Activated CD4-positive, alpha-beta T cell treated with anti-CD3 and anti-CD28 coated beads, Interleukin-2, amount 10 ng/mL, durations not matched to agents 24 days and 14 days (primary cell): ENCODE results near the gene PHKA2. TPM values are rescaled to one million over a fixed set of nuclear protein-coding genes. Genes with fewer than 3 reads are reported as not detected.
"Not testable (repeated sequence)": the region's sequence is repeated elsewhere in the genome, so short reads cannot be mapped to it uniquely, and the experiment has no call there.

Source experiments
- DNase-seq: peaks from one replicate; pipeline ENCODE4 v3.0.0; 2022
- H3K27ac Mint-ChIP-seq: one replicate; pipeline ENCODE4 v1.8.0; 2022; ENCODE audit warnings: mild to moderate bottlenecking, mixed read lengths
- H3K27me3 Mint-ChIP-seq: one replicate; pipeline ENCODE4 v1.8.0; 2022; ENCODE audit warnings: mixed read lengths
- H3K36me3 Mint-ChIP-seq: one replicate; pipeline ENCODE4 v1.8.0; 2022; ENCODE audit warnings: low read depth, mild to moderate bottlenecking, mixed read lengths
- H3K4me1 Mint-ChIP-seq: one replicate; pipeline ENCODE4 v1.8.0; 2021; ENCODE audit warnings: mixed read lengths
- H3K4me3 Mint-ChIP-seq: one replicate; pipeline ENCODE4 v1.8.0; 2022; ENCODE audit warnings: mild to moderate bottlenecking, moderate library complexity, mixed read lengths
- H3K9me3 Mint-ChIP-seq: one replicate; pipeline ENCODE4 v1.8.0; 2021; ENCODE audit warnings: mixed read lengths
- intact Hi-C: fragments of 100-400 bp; cut with micrococcal nuclease; formaldehyde crosslinking; loops from one replicate; pipeline ENCODE4 v1.15.1; 2023
- total RNA-seq: library from RNA; stranded (reverse); gene quantifications from 2 replicates; pipeline ENCODE4 v1.2.3, GENCODE V29; 2022

The PHKA2 gene
- total RNA-seq, 1 donor from 2014 or later: 23.7 TPM

GRCh38 chrX:18873189-18873791, 110.6 kb downstream of the PHKA2 start:
- Mint-ChIP-seq H3K27ac (no peak overlapping the region), H3K36me3 (no peaks in the 10 kb centered on the region), H3K9me3 (no peaks in the 10 kb centered on the region), H3K27me3 (no peaks in the 10 kb centered on the region), H3K4me3 (no peak overlapping the region), H3K4me1 (peaks cover 6% of the 10 kb centered on the region)
- no peak for DNase-seq
- intact Hi-C loops: no loop called here

DNA sequence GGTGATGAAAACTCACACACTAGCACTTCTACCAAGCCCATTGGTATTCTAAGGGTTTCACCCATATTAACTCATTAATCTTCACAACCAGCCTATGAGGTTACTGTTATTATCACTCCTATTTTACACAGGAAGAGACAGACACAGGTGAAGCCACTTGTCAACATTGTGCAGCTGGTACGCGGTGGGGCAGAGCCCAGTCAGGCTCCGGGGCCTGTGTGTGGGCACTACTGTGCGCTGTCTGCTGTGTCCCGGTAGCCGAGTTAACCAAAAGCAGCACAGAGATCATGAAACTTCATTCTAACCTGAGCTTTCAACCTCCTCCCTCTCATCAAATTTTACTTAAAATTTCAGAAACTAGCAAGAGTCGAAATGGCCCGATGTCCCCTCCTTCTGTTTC, 111.3 kb downstream of the PHKA2 start:
- H3K4me3 Mint-ChIP-seq: no peak overlapping the region
- H3K9me3 Mint-ChIP-seq: no peaks in the 10 kb centered on the region
- no peaks in the 10 kb centered on the region for H3K27me3 Mint-ChIP-seq
- intact Hi-C loops: no loop called here
- H3K36me3 Mint-ChIP-seq: no peaks in the 10 kb centered on the region
- peaks cover 6% of the 10 kb centered on the region for H3K4me1 Mint-ChIP-seq
- H3K27ac Mint-ChIP-seq: no peak overlapping the region
- no peak for DNase-seq

DNA sequence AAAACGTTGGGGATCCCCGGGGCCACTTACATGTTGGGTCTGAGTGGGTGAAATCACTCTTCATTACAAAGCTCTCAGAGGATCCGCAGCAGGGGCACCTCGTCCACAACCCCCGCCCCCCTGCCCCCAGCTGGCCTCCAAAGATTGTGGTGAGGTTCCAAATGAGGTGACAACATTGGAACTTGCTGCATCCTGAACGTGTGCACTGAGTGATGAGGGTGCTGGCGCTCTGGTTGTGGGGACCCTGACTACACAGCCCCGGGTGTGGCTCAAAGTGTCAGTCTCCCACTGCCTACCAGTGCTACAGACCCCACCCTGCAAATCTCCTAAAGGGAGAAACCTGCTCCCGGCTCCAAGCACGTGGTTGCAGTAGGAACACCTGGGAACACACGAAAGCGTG, 111.9 kb downstream of the PHKA2 start:
- Mint-ChIP-seq H3K9me3 (no peaks in the 10 kb centered on the region), H3K36me3 (no peaks in the 10 kb centered on the region), H3K4me1 (peaks cover 6% of the 10 kb centered on the region), H3K4me3 (no peak overlapping the region), H3K27me3 (no peaks in the 10 kb centered on the region), H3K27ac (no peak overlapping the region)
- DNase-seq: no peak
- intact Hi-C loops: no loop called here

- DNase-seq: no peak
- no peak overlapping the region for H3K4me3 Mint-ChIP-seq
- no peaks in the 10 kb centered on the region for H3K27me3 Mint-ChIP-seq
- peaks cover 6% of the 10 kb centered on the region for H3K4me1 Mint-ChIP-seq
- no peaks in the 10 kb centered on the region for H3K9me3 Mint-ChIP-seq
- H3K27ac Mint-ChIP-seq: no peak overlapping the region
- no peaks in the 10 kb centered on the region for H3K36me3 Mint-ChIP-seq
- intact Hi-C loops: no loop called here
Observed at GRCh38 chrX:18871161-18871890, 112.6 kb downstream of the PHKA2 start.

DNA sequence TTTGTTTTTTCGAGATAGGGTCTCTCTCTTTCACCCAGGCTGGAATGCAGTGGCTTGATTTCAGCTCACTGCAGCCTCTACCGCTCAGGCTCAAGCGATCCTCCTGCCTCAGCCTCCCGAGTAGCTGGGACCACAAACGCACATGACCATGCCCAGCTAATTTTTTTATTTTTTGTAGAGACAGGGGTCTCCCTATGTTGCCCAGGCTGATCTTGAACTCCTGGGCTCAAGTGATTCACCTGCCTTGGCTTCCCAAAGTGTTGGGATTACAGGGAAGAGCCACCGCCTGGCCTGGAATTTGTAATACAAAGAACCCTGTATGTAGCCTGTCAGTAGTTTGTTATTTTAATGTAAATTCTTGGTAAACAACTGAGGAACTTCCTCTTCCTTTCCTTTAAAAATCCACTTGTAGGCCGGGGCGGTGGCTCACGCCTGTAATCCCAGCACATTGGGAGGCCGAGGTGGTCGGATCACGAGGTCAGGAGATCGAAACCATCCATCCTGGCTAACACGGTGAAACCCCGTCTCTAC, 119.5 kb downstream of the PHKA2 start:
- no peak for DNase-seq
- no peaks in the 10 kb centered on the region for H3K27me3 Mint-ChIP-seq
- intact Hi-C loops: no loop called here
- H3K9me3 Mint-ChIP-seq: no peaks in the 10 kb centered on the region
- no peaks in the 10 kb centered on the region for H3K4me1 Mint-ChIP-seq
- no peak overlapping the region for H3K27ac Mint-ChIP-seq
- H3K36me3 Mint-ChIP-seq: no peaks in the 10 kb centered on the region
- no peak overlapping the region for H3K4me3 Mint-ChIP-seq

- H3K27me3 Mint-ChIP-seq: no peaks in the 10 kb centered on the region
- no peaks in the 10 kb centered on the region for H3K36me3 Mint-ChIP-seq
- H3K9me3 Mint-ChIP-seq: no peaks in the 10 kb centered on the region
- DNase-seq: no peak
- no peak overlapping the region for H3K4me3 Mint-ChIP-seq
- peaks cover under 1% of the 10 kb centered on the region for H3K4me1 Mint-ChIP-seq
- intact Hi-C loops: no loop called here
- no peak overlapping the region for H3K27ac Mint-ChIP-seq
Observed at GRCh38 chrX:18861511-18861910, 122.4 kb downstream of the PHKA2 start.

DNA sequence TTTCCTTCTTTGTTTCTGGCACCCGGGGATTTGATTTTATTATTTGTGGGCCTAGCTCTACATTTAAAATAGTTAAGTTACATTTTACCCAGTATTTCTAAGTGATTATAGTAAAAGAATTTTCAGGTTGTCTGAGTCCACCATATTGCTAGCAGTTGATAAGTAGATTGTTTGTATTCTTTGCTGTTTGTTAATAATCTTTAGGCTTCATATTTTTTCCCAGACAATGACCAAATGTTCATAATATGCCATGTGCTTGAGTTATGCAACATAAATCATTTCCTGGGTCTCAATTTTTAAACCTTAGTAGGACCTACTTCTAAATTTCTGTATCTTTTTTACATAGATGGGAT, 127.3 kb downstream of the PHKA2 start:
- Mint-ChIP-seq H3K9me3 (peaks cover 4% of the 10 kb centered on the region), H3K4me1 (peaks cover 5% of the 10 kb centered on the region), H3K27me3 (no peaks in the 10 kb centered on the region), H3K36me3 (no peaks in the 10 kb centered on the region), H3K4me3 (no peak overlapping the region), H3K27ac (no peak overlapping the region)
- DNase-seq: no peak
- intact Hi-C loops: no loop called here

GRCh38 chrX:18855919-18856644, 127.8 kb downstream of the PHKA2 start:
- intact Hi-C loops: no loop called here
- Mint-ChIP-seq H3K27ac (no peak overlapping the region), H3K27me3 (no peaks in the 10 kb centered on the region), H3K4me3 (no peak overlapping the region), H3K9me3 (peaks cover 4% of the 10 kb centered on the region), H3K36me3 (no peaks in the 10 kb centered on the region), H3K4me1 (peaks cover 5% of the 10 kb centered on the region)
- no peak for DNase-seq

DNA sequence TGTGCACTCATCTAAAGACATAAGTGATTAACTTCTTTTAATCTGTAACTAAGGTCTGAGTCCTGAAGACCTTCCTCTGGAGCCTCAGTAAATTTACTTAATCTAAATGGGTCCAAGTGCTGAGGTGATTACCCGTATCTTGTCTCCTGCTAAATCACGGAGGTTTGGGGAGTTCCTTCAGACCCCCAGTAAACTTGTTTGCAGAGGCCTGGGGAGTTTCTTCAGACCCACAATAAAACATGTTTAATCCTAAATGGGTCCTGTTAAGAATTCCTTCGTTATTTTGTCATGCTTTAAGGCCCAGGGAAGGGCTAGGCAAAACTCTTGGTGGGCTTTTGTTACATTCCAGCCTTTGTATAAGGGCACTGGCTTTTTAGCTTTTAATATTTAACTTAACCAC, 136.0 kb downstream of the PHKA2 start:
- H3K27ac Mint-ChIP-seq, intact Hi-C loops, H3K27me3 Mint-ChIP-seq, H3K4me1 Mint-ChIP-seq, H3K9me3 Mint-ChIP-seq, DNase-seq, H3K4me3 Mint-ChIP-seq, H3K36me3 Mint-ChIP-seq: not testable (repeated sequence)

Other genes with a start within 250 kb of the PHKA2 start
- not detected in 2 replicates for gene ADGRG2, start 138.4 kb upstream of the PHKA2 start, total RNA-seq